Loucy (cell line): ENCODE data around the gene AVPR1B.

Source experiments
- H2AFZ ChIP-seq: fragments of 200-600 bp; sonication (generic); 2 replicates; pipeline ENCODE4 v1.6.0; 2016; ENCODE audit warnings: antibody characterized with exemption, mild to moderate bottlenecking, low read length, moderate library complexity
- H3F3A ChIP-seq: fragments of 200-600 bp; 2 replicates; pipeline ENCODE4 v1.6.0; 2016; ENCODE audit warnings: antibody characterized with exemption, low read depth, mild to moderate bottlenecking
- H3K27me3 ChIP-seq: fragments of 200-600 bp; sonication (generic); 2 replicates; pipeline ENCODE4 v1.6.1; 2014; ENCODE audit warnings: low read length, mild to moderate bottlenecking; ENCODE audit not compliant: insufficient read depth, poor library complexity, severe bottlenecking
- H3K36me3 ChIP-seq: fragments of 200-600 bp; sonication (generic); 2 replicates; pipeline ENCODE4 v1.6.1; 2016; ENCODE audit warnings: low read length; ENCODE audit not compliant: insufficient read depth
- H3K4me1 ChIP-seq: fragments of 200-600 bp; sonication (generic); 2 replicates; pipeline ENCODE4 v1.5.1; 2014; ENCODE audit warnings: low read length, mild to moderate bottlenecking; ENCODE audit not compliant: insufficient read depth, poor library complexity, severe bottlenecking
- H3K4me2 ChIP-seq: fragments of 200-600 bp; sonication (generic); 2 replicates; pipeline ENCODE4 v1.6.0; 2014; ENCODE audit warnings: antibody characterized with exemption, low read length, low read depth, mild to moderate bottlenecking; ENCODE audit not compliant: poor library complexity, severe bottlenecking
- H3K4me3 ChIP-seq: fragments of 200-600 bp; sonication (generic); 2 replicates; pipeline ENCODE4 v1.5.1; 2014; ENCODE audit warnings: low read length, mild to moderate bottlenecking, mixed read lengths; ENCODE audit not compliant: poor library complexity, severe bottlenecking
- H3K79me2 ChIP-seq: fragments of 200-600 bp; sonication (generic); 2 replicates; pipeline ENCODE4 v1.6.1; 2014; ENCODE audit warnings: low read length; ENCODE audit not compliant: insufficient read depth
- H3K9ac ChIP-seq: fragments of 200-600 bp; sonication (generic); 2 replicates; pipeline ENCODE4 v1.6.0; 2014; ENCODE audit warnings: mild to moderate bottlenecking, low read depth, low read length, moderate library complexity; ENCODE audit not compliant: poor library complexity, severe bottlenecking
- H3K9me2 ChIP-seq: fragments of 200-600 bp; sonication (generic); replicated peaks from 2 replicates; pipeline ENCODE4 v1.6.1; 2016; ENCODE audit warnings: low read depth, low read length, mixed read lengths
- H3K9me3 ChIP-seq: fragments of 200-600 bp; sonication (generic); 2 replicates; pipeline ENCODE4 v1.6.1; 2014; ENCODE audit warnings: mild to moderate bottlenecking, antibody characterized with exemption, low read length, low read depth; ENCODE audit not compliant: insufficient read depth
- H4K20me1 ChIP-seq: fragments of 200-600 bp; sonication (generic); 2 replicates; pipeline ENCODE4 v1.6.0; 2014; ENCODE audit warnings: antibody characterized with exemption, low read length, mild to moderate bottlenecking; ENCODE audit not compliant: insufficient read depth, poor library complexity, severe bottlenecking
- CTCF ChIP-seq: fragments of 200-600 bp; sonication (generic); conservative IDR thresholded peaks from 2 replicates; pipeline ENCODE4 v1.5.1; 2014; ENCODE audit warnings: mild to moderate bottlenecking, antibody characterized with exemption, low read length
- EZH2phosphoT487 ChIP-seq: fragments of 200-600 bp; IDR thresholded peaks from 2 replicates; pipeline ENCODE4 v1.6.1; 2018; ENCODE audit warnings: antibody characterized with exemption, mild to moderate bottlenecking, moderate library complexity, borderline replicate concordance

Gene AVPR1B

GRCh38 chr1:206107168-206107544 is 10.0 kb downstream of the AVPR1B start:
- Histone ChIP-seq H3K36me3 (peaks cover 6% of the 10 kb centered on the region; the same call in 1 of the 2 replicates), H3K9ac (no peak overlapping the region), H3K4me1 (peaks cover 21% of the 10 kb centered on the region), H2AFZ (no peak overlapping the region), H3K4me3 (no peak overlapping the region), H3K79me2 (no peaks in the 10 kb centered on the region), H3F3A (0 out of 2 replicates have a peak, but pooled peaks cover 4% of the 10 kb centered on the region), H4K20me1 (no peaks in the 10 kb centered on the region), H3K9me2 (no peaks in the 10 kb centered on the region), H3K27me3 (no peaks in the 10 kb centered on the region), H3K4me2 (no peak overlapping the region), H3K9me3 (no peaks in the 10 kb centered on the region)
- no peak for TF ChIP-seq CTCF
- no peak for TF ChIP-seq EZH2phosphoT487

DNA sequence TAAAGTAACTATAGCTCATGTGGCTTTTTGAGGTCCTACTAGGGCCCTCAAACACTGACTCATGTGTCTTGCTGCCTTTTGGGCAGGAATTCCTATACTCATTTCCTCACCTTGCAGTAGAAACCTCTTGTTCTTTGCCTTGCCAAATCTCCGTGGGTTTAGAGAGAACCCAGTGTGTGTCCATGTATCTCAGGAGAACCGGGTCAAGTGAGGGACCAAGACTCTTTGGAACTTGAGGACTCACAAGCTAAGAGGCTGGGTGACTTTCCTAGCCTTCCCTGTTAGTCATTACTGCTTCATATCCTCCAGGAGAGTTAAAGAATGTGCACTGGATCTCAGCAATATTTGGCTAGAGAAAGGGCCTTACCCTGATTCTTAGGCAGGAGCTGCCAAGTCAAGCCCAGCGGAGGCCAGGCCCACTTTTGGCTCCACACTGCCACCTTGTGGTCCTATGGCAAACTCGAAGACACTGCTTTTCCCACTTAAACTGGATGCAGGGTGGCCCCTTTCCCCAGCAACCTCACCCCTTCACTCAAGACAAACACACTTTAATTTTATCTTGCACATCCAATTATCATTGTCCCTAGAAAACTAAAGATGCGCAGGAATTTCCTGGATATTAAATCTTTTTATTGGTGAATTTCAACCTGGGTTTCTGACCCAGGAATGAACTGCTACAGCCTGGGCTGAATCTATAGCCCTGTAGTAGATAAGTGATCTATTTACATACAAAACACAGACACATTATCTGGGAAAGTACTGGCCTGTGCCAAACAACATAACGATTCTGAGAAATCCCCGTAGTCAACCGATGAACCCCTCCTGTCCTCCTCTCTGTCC is 10.6 kb downstream of the AVPR1B start:
- H3F3A ChIP-seq: 0 out of 2 replicates have a peak, but pooled peaks cover 4% of the 10 kb centered on the region
- H3K9me2 ChIP-seq: no peaks in the 10 kb centered on the region
- no peak overlapping the region for H3K4me2 ChIP-seq
- peaks cover 27% of the 10 kb centered on the region for H3K4me1 ChIP-seq
- H3K9me3 ChIP-seq: no peaks in the 10 kb centered on the region
- H3K4me3 ChIP-seq: no peak overlapping the region
- no peak overlapping the region for H2AFZ ChIP-seq
- TF ChIP-seq EZH2phosphoT487 (no peak), CTCF (peak; percentile 93)
- H3K27me3 ChIP-seq: no peaks in the 10 kb centered on the region
- peak overlapping the region; percentile 3 for H3K9ac ChIP-seq
- peaks cover 12% of the 10 kb centered on the region; the same call in 1 of the 2 replicates for H3K36me3 ChIP-seq
- no peaks in the 10 kb centered on the region for H4K20me1 ChIP-seq
- H3K79me2 ChIP-seq: no peaks in the 10 kb centered on the region

DNA sequence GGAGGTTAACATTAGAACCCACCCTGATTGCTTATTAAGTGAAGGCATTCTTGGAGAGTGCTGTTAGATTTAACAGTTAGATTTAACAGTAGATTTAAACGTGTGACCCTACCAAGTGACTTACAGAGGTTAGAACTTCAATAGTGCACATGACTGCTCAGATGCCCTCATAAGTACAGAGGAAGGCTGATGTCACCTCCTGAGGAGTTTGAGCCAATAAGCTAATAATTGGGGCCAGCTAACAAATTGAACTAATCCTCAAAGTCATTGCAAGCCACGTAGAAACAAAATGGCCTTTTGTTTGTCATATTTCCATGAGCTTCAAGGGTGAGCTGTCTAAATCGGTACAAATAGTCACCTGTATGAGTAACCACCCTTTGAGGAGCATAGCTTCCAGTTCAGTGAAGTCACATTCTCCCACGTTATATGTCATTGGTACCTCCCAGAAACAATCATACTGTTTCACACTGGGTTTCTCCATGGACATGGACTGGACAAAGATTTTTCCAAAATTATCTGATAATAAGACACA is 11.7 kb downstream of the AVPR1B start:
- 0 out of 2 replicates have a peak, but pooled peaks cover 4% of the 10 kb centered on the region for H3F3A ChIP-seq
- no peak for TF ChIP-seq EZH2phosphoT487
- no peak for TF ChIP-seq CTCF
- no peaks in the 10 kb centered on the region for H3K27me3 ChIP-seq
- H3K9ac ChIP-seq: peak overlapping the region; percentile 3
- peaks cover 35% of the 10 kb centered on the region for H3K4me1 ChIP-seq
- H3K4me2 ChIP-seq: no peak overlapping the region
- no peak overlapping the region for H3K4me3 ChIP-seq
- no peak overlapping the region for H2AFZ ChIP-seq
- H3K9me3 ChIP-seq: no peaks in the 10 kb centered on the region
- no peaks in the 10 kb centered on the region for H3K79me2 ChIP-seq
- no peaks in the 10 kb centered on the region for H4K20me1 ChIP-seq
- no peaks in the 10 kb centered on the region for H3K9me2 ChIP-seq
- H3K36me3 ChIP-seq: peaks cover 22% of the 10 kb centered on the region; the same call in 1 of the 2 replicates
